Choroid plexus epithelial cell (primary cell): ENCODE data around the gene ALDH8A1.
A peak's percentile ranks its signal among the peaks of the same experiment; 100 is the strongest.

Experiments used
- DNase-seq: peaks from one replicate; pipeline ENCODE4 v3.0.0-alpha.2; 2010; ENCODE audit warnings: low read depth
- H3K4me3 ChIP-seq: 2 replicates; pipeline ENCODE4 v1.5.1; 2011; ENCODE audit warnings: low read depth, mild to moderate bottlenecking, control low read depth, low read length, moderate library complexity
- TF ChIP-seq, protein P1 (sequence below): conservative IDR thresholded peaks from 2 replicates; pipeline ENCODE4 v1.5.1; 2011; ENCODE audit warnings: low read depth, mild to moderate bottlenecking, control low read depth, inconsistent platforms, low read length, moderate library complexity

The ALDH8A1 gene

DNA sequence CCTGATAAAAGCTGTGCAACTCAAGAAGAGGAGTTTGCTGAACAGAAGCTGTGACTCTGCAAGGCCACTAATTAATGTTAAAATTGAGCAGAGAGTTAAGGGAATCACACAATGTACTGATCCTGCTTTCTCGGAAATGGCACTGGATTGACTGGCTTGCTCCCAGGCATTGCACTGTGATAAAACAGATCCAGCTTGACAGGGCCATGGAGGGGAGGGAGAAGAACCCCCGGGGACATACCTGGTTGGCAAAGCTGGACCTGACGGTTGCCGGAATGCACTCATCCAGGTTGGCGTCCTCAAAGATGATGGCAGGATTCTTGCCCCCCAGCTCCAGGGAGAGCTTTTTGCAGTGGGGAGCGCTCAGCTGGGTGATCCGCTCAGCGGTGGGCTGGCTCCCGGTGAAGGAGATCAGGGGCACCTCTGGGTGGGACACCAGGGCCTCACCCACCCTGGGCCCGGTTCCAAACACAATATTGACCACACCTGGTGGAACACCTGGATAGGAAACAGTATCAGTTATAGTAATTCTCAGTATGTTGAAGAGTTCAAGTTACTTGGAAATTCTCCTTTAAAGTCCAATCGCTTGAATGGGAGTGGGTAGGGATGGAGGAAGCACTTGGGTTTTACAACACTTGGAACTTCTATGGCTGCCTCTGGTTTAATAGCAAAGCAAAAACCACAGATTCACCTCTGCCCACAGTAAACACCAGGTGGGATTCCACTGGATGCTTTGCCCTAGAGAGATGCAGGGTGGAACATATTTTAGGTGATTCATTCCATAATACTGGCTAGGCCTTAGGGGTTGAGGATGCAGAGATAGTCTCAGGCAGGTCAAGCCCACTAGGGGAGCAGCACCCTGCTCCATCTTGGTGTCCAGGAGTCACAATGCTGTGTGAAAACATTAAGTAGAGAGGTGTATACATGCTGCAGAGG is 17.1 kb downstream of the ALDH8A1 start:
- TF ChIP-seq, protein P1, sequence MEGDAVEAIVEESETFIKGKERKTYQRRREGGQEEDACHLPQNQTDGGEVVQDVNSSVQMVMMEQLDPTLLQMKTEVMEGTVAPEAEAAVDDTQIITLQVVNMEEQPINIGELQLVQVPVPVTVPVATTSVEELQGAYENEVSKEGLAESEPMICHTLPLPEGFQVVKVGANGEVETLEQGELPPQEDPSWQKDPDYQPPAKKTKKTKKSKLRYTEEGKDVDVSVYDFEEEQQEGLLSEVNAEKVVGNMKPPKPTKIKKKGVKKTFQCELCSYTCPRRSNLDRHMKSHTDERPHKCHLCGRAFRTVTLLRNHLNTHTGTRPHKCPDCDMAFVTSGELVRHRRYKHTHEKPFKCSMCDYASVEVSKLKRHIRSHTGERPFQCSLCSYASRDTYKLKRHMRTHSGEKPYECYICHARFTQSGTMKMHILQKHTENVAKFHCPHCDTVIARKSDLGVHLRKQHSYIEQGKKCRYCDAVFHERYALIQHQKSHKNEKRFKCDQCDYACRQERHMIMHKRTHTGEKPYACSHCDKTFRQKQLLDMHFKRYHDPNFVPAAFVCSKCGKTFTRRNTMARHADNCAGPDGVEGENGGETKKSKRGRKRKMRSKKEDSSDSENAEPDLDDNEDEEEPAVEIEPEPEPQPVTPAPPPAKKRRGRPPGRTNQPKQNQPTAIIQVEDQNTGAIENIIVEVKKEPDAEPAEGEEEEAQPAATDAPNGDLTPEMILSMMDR = no peak
- no peak for DNase-seq
- H3K4me3 ChIP-seq = no peak overlapping the region

DNA sequence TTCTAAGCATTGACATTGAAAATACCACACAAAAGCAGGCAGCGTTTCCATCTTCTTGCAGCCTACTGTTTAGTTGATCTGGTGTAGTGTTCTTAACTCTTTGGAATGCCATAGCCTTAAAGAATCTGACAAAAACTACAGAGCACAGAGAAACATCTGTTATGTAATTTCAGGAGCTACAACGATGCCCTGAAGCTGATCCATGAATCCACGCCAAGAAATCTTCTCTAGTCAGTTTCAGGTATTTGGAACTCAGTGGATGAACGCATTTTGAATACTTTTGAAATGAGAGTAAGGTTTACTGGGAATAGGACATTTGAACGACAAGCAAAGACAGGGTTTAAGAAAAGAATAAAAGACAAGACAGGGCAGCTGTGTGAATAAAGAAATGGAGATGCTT is 17.8 kb downstream of the ALDH8A1 start:
- no peak overlapping the region for H3K4me3 ChIP-seq
- no peak for DNase-seq
- TF ChIP-seq, protein P1 = no peak

DNA sequence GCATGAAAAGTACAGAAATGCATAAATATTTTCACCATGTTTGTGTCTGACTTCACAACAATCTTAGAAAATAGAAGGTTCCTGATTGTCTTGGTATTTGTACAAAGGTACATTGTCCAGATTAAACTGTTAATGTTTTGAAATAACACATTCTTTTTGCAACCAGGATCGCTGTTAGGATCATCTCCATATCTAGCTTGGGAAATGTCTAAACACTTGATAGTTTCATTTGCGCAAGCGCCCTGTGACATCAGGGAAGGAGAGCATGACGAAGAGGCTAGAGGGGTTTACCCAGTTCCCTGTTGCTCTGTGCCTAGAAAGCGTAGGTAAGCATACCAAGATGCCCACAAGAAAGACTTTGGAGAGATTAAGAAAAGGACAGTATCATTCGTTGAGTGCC is 19.4 kb downstream of the ALDH8A1 start:
- DNase-seq = no peak
- no peak overlapping the region for H3K4me3 ChIP-seq
- TF ChIP-seq, protein P1 = no peak

DNA sequence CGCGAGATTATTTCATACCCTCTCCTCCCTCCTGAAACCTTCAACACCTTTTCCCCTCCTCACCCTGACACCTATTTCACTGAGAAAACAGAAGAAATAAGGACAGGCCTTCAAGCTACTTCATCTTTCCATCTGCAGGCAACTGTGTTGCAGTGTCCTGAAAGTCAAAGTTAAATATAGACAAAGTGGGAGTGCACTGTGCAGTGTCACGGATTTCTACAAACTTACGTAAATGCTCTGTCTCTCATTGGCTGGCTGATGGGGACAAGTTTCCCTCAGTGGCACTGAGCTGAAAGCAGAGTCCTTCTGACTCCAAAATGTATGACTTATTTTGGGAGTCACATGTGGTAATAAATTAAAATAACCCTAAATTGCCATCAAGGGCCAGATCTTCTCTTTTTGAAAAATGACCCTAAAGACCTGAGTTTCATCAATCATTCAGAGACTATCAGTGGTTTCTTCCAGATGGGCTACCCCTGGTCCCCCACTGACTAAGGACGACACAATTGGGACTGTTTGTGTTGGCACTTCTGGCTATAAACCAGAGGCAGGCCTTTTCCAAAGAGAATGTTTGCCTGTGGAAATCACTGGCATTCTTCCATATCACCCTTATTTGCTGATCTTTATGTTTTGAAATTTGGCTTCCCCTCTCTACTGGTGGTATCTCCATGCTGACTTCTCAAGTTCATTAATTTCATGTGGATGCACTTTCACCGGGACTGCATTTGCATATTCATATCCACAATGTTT is 21.6 kb downstream of the ALDH8A1 start:
- no peak overlapping the region for H3K4me3 ChIP-seq
- DNase-seq = no peak
- TF ChIP-seq, protein P1 = no peak

DNA sequence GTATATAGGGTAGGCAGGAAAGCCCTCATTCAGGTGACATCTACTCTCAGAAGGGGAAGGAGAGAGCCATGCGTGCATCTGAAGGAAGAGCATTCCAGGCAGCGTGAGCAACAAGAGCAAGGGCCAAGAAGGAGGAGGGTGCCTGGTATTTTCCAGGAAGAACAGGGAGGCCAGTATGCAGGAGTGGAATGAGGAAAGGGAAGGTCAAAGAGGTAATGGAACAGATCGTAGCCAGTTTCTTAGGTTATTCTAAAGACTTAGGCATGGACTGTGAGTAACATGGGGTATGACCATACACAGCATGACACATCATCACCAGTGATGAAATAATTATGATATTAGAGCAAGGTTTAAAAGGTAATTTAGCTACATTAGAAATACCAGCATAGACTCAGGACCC is 24.1 kb downstream of the ALDH8A1 start:
- DNase-seq = peak; percentile 44
- TF ChIP-seq, protein P1 = no peak

DNA sequence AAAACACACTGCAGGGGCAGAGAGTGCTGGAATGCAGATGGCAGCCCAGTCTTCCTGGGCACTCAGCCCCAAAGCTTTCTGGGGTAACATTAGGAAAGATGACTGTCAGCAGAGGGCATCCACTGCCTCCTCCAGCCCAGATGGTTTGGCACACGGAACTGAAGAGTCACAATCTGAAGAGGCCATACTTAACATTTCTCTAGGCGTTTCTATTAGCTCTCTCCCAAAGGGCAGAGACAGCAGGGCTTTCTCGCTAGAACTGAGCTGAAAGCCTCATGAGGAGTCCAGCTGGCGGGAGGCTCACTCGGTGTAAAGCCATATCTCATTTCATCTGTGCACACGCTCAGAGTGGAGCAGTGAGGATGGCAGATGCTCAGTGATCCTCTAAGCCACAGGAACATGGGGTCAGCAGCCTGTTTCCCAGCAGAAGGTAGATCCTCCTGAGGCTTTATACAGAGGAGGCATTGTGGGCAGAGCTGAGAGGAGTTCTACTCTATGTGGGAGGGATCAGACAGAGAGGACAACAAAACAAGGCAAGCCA is 28.1 kb downstream of the ALDH8A1 start:
- TF ChIP-seq, protein P1 = no peak
- H3K4me3 ChIP-seq = no peak overlapping the region
- peak; percentile 30 for DNase-seq

More for the DNA sequence above, 24.1 kb downstream of the ALDH8A1 start:
- H3K4me3 ChIP-seq = no peak overlapping the region
